HG02642 (cell line): ENCODE results near the gene PDGFD.
A peak's percentile ranks its signal among the peaks of the same experiment; 100 is the strongest.

Experiments used
- ATAC-seq: cut with Tn5 transposase; IDR thresholded peaks from one replicate; pipeline ENCODE4 v1.9.1; 2021; ENCODE audit warnings: mild to moderate bottlenecking; ENCODE audit not compliant: unreplicated experiment, poor library complexity

The PDGFD gene

DNA sequence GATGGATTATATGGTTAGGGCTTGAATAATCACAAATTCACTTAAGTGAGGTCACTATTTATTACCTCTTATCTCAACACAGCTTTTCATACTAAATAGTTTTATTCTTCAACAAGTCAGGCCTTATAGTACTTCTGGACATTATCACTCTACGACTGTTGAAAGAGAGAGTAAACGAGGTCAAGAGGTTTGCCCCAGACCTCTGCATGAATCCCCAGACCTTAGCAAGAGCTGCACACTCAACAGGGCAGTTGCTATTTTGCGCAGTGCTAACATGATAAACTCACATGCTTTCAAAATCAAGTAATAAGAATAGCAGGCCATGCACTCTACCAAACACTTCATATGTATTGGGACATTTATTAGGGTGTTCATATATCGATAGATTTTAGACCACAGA is 67.0 kb downstream of the PDGFD start:
- no peak for ATAC-seq

DNA sequence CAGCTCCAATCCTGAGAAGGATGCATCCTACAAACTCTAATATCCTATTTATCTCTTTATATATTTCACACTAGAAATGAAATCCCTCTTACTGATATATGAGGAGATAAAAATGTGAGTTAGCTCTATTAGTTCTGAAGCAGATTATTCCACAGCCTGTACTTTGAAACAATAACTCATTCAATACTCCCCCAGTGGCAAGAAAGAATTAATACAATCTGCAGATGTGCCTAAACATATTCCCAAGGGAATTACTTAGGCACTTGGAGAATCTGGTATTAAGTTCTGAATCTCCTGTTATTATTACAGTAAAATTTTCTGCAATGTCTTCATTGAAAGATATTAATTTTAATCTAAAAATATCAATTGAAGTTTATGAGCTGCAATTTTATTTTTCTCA is 68.2 kb downstream of the PDGFD start:
- ATAC-seq, result no peak

- ATAC-seq, result no peak
Observed at GRCh38 chr11:104094576-104094975, 69.4 kb downstream of the PDGFD start.

GRCh38 chr11:104093426-104094280 is 70.3 kb downstream of the PDGFD start:
- ATAC-seq, result no peak

DNA sequence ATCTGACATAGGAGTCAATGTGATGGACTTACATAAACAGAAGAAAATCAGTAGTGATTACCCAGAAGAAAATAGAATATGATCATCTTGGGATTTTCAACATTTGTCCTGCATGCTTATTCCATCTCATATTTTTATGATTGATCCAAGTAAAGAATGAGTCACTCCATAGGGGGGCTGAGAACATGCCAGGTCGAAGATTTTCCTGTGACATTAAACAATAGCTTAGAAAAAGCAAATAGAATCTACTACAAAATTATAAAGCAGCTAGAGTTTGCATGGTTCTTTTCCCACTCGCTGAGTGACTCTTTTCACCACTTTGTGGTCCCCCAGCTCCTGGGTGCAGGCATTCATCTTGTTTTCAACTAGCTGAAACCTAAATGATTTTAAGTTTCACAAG is 71.2 kb downstream of the PDGFD start:
- ATAC-seq, result no peak

- no peak for ATAC-seq
Observed at GRCh38 chr11:104091281-104092096, 72.5 kb downstream of the PDGFD start.

GRCh38 chr11:104090767-104091166 is 73.2 kb downstream of the PDGFD start:
- no peak for ATAC-seq

DNA sequence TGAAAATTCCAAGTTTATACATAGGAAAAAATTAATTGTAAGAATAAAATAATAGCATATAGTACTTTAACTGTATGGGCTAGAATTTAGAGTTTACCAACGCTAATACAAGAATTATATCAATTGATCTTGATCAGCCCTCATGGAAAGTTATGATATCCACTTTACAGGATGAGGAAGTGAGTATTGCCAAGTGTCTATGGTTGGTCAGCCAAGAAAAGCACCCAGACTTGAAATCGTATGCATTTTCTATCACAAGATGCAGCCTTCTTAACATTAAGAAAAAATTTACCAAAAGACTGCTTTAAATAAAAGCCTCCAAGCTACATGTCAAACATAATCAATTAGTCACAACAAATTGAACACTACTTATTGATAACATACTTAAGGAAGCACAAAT is 74.5 kb downstream of the PDGFD start:
- ATAC-seq, result no peak

DNA sequence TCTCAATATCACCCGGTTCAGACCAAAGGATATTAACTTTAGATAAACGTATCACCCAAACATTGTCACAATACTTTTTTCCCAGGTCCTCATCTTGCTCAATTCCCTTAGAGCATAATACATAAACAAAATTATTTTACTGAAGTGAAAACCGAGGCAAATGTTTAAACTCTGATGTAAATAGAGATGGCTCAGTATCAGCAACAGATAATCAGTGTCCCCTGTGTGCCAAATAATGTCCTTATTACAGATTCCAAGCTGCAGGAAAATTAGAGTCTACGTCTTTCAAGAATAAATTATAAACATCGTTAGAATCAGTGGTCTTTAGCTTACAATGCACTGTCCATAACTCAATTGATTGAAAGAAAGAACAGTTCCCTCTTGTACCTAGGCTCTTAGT is 77.3 kb downstream of the PDGFD start:
- no peak for ATAC-seq

- ATAC-seq, result no peak
Observed at GRCh38 chr11:104078995-104079394, 85.0 kb downstream of the PDGFD start.

- no peak for ATAC-seq
Observed at GRCh38 chr11:104078245-104078644, 85.7 kb downstream of the PDGFD start.

- no peak for ATAC-seq
Observed at GRCh38 chr11:104076455-104076854, 87.5 kb downstream of the PDGFD start.

DNA sequence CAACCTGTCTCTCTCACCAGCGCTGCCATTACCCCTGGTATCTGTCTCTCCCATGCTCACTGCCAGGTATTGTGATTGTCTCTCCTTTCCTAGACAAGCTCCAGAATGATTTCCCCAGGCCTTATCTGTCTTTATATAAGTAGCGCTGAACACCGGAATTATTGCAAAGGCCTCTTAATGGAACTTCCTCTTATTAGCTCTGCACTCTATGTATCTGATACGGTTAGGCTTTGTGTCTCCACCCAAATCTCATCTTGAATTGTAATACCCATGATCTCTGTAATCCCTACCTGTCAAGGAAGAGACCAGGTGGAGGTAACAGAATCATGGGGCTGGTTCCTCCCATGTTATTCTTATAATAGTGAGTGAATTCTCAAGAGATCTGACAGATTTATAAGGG is 88.2 kb downstream of the PDGFD start:
- ATAC-seq, result no peak

DNA sequence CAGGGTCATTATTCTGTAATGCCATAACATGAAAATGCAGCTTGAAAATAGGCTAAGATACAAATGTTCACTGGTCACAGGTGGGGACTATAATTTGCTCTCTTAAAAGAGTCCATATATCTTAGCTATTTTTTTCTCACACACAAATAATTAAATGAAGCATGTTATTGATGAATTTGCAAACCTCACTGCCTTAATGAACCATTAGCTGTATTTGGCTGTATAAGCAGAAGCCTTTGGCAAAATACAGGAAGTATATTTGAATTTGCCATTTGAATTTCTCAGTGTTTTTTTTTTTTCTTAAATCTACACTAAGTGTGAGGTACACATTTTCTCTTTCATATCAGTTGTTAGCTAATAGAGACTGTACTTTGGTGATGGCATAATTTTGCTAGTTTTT is 88.9 kb downstream of the PDGFD start:
- ATAC-seq, result no peak

GRCh38 chr11:104073950-104074705 is 89.8 kb downstream of the PDGFD start:
- ATAC-seq, result peak; percentile 89

DNA sequence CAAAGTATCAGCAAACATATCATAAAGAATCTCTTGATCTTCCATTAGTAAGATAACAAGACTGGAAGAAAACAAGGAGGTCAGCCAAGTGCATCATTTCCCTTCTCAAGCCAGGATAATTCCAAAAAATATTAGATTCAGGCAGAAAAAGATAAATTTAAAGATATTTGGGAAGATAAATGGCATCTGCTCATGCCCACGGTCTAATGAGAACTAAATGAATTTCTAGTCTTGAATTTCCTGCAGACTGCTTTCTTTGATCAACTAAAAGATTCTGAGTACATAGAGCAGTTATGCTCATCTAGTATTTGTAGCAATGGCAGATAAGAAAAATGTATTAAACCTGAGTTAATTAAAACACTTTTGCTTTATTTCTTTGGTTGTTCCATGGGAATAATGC is 96.4 kb downstream of the PDGFD start:
- ATAC-seq, result no peak

DNA sequence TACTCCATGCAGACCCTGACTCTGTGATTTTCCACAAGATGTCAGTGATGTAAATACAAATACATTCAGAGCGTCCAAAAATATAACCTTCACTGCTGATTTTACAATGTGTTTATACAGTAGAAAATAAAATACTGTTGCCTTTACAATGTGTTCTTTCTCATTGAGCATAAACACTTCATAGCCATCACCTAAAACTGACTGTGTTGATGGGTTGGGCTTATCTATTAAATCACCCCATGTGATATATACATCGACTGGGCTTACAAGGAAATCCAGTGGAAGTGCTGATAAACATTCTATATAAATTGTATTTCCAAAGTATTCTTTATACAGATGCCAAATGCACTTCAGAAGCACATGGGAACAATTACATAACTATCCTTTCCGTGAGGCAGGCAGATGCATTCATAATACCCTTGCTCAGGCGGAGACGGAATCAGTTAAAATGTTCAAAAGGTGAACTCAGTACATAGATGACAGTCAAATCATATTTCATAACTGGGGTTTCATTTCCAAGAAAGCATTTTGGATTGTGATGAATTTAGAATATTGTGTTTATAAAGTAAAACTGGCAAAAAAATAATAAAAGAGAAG is 99.8 kb downstream of the PDGFD start:
- no peak for ATAC-seq

GRCh38 chr11:104061853-104062521 is 102.0 kb downstream of the PDGFD start:
- ATAC-seq, result no peak

- ATAC-seq, result peak; percentile 67
Observed at GRCh38 chr11:104060820-104061219, 103.1 kb downstream of the PDGFD start.
